Esophagus muscularis mucosa (tissue), 4 donors: Measurements from ENCODE around the gene ATP8B3. TPM values are rescaled to one million over a fixed set of nuclear protein-coding genes. Genes with fewer than 3 reads are reported as not detected.
A peak's percentile ranks its signal among the peaks of the same experiment; 100 is the strongest.

Source experiments
- DNase-seq: peaks from one replicate; pipeline ENCODE4 v3.0.0-alpha.2; 2017; ENCODE audit errors: extremely low spot score
- H3K27ac ChIP-seq, 4 donors: fragments of 200-600 bp; sonication (generic); replicated peaks in 1 of 4; 1 replicate in 3 of 4; 2 replicates in 1 of 4; pipeline ENCODE4 v1.5.1; 2016 to 2019; ENCODE audit warnings: mild to moderate bottlenecking in 1 of 4
- H3K27me3 ChIP-seq, 4 donors: fragments of 200-600 bp; sonication (generic); one replicate each; pipeline versions ENCODE4 v1.5.1 to v1.6.0; 2016 to 2019
- H3K36me3 ChIP-seq, 4 donors: fragments of 200-600 bp; sonication (generic); one replicate each; pipeline ENCODE4 v1.5.1; 2016 to 2019
- H3K4me1 ChIP-seq, 4 donors: fragments of 200-600 bp; sonication (generic); one replicate each; pipeline ENCODE4 v1.5.1; 2016 to 2019
- H3K4me3 ChIP-seq, 4 donors: fragments of 200-600 bp; sonication (generic); 1 replicate in 2 of 4; 2 replicates in 2 of 4; pipeline ENCODE4 v1.5.1; 2016 to 2019; ENCODE audit warnings: mild to moderate bottlenecking in 4 of 4, moderate library complexity in 1 of 4
- H3K9me3 ChIP-seq, 4 donors: fragments of 200-600 bp; sonication (generic); 1 replicate in 3 of 4; 2 replicates in 1 of 4; pipeline ENCODE4 v1.5.1; 2016 to 2019
- CTCF ChIP-seq, 3 experiments: fragments of 200-600 bp in 2 of 3; fragments of 450-650 bp in 1 of 3; sonication (generic) in 2 of 3; IDR thresholded peaks; one replicate each; pipeline ENCODE4 v1.5.1; 2017 to 2019; ENCODE audit warnings: antibody characterized with exemption in 3 of 3, mild to moderate bottlenecking in 2 of 3, moderate library complexity in 1 of 3
- EP300 ChIP-seq: sonication (generic); formaldehyde crosslinking; IDR thresholded peaks from one replicate; pipeline ENCODE4 v1.6.1; 2017; ENCODE audit warnings: antibody characterized with exemption
- POLR2A ChIP-seq: fragments of 450-650 bp; IDR thresholded peaks from one replicate; pipeline ENCODE4 v1.6.1; 2017; ENCODE audit warnings: antibody characterized with exemption, moderate library complexity, mild to moderate bottlenecking, low read depth
- POLR2AphosphoS5 ChIP-seq, 2 donors: sonication (generic); formaldehyde crosslinking; IDR thresholded peaks; one replicate each; pipeline ENCODE4 v1.6.1; 2017; ENCODE audit warnings: antibody characterized with exemption in 2 of 2
- WGBS: methylation state at CpG from one replicate; pipeline ENCODE4 v1.1.5; 2018; 5-methylcytosine and 5-hydroxymethylcytosine counted together
- intact Hi-C: fragments of 100-400 bp; cut with DNase I; formaldehyde crosslinking; loops from one replicate; pipeline ENCODE4 v1.15.1; 2023
- total RNA-seq, 4 donors: library from RNA; depleted of rRNA; stranded (reverse); fragments of >200 nt; gene quantifications; one replicate each; pipeline versions ENCODE4 v1.1.0 to v1.2.1, GENCODE V29; 2016

ATP8B3 gene
- total RNA-seq, 4 donors from 2014 or later: 0.19 to 0.92 (median 0.66) TPM

GRCh38 chr19:1769645-1769985 lies 42.5 kb downstream of the ATP8B3 start:
- WGBS: 20% methylated on average over 1 of the region's 12 CpGs
- H3K9me3 ChIP-seq: peaks cover 0 to 20% (median 17%) of the 10 kb centered on the region in 4 donors
- peaks cover 10 to 96% (median 65%) of the 10 kb centered on the region in 4 donors for H3K27me3 ChIP-seq
- intact Hi-C loops: no loop called here
- peaks cover 4 to 8% (median 5%) of the 10 kb centered on the region in 4 donors for H3K4me1 ChIP-seq
- H3K4me3 ChIP-seq: no peak overlapping the region
- no peak for TF ChIP-seq EP300
- TF ChIP-seq POLR2AphosphoS5 (IDR thresholded peaks at IDR 0.05): no peak
- TF ChIP-seq CTCF (IDR thresholded peaks at IDR 0.05): no peak
- no peak for TF ChIP-seq POLR2A
- H3K36me3 ChIP-seq: no peaks in the 10 kb centered on the region
- no peak overlapping the region for H3K27ac ChIP-seq
- no peak for DNase-seq

GRCh38 chr19:1768918-1769644 lies 43.0 kb downstream of the ATP8B3 start:
- peaks cover 10 to 96% (median 66%) of the 10 kb centered on the region in 4 donors for H3K27me3 ChIP-seq
- intact Hi-C loops: no loop called here

GRCh38 chr19:1768248-1768647 lies 43.8 kb downstream of the ATP8B3 start:
- Histone ChIP-seq H3K4me1 (peaks cover 4 to 8% (median 5%) of the 10 kb centered on the region in 4 donors), H3K27ac (no peak overlapping the region), H3K4me3 (no peak overlapping the region), H3K27me3 (peaks cover 10 to 96% (median 75%) of the 10 kb centered on the region in 4 donors), H3K9me3 (peaks cover 0 to 19% (median 16%) of the 10 kb centered on the region in 4 donors), H3K36me3 (no peaks in the 10 kb centered on the region)
- intact Hi-C loops: no loop called here
- WGBS: 21% methylated on average over 13 of the region's 13 CpGs
- no peak for DNase-seq
- no peak for TF ChIP-seq CTCF (IDR thresholded peaks at IDR 0.05)
- TF ChIP-seq POLR2A: no peak
- no peak for TF ChIP-seq EP300
- TF ChIP-seq POLR2AphosphoS5 (IDR thresholded peaks at IDR 0.05): no peak

More at GRCh38 chr19:1768918-1769644, 43.0 kb downstream of the ATP8B3 start:
- Histone ChIP-seq H3K9me3 (peaks cover 0 to 19% (median 16%) of the 10 kb centered on the region in 4 donors), H3K27ac (no peak overlapping the region), H3K4me1 (peaks cover 4 to 8% (median 5%) of the 10 kb centered on the region in 4 donors), H3K36me3 (no peaks in the 10 kb centered on the region), H3K4me3 (no peak overlapping the region)
- DNase-seq: no peak
- no peak for TF ChIP-seq POLR2AphosphoS5 (IDR thresholded peaks at IDR 0.05)
- TF ChIP-seq POLR2A: no peak
- TF ChIP-seq EP300: no peak
- no peak for TF ChIP-seq CTCF (IDR thresholded peaks at IDR 0.05)
- WGBS: 81% methylated on average over 8 of the region's 9 CpGs

- H3K9me3 ChIP-seq: peaks cover 0 to 19% (median 16%) of the 10 kb centered on the region in 4 donors
- H3K27me3 ChIP-seq: peaks cover 10 to 98% (median 82%) of the 10 kb centered on the region in 4 donors
- H3K27ac ChIP-seq: no peak overlapping the region
- H3K4me1 ChIP-seq: peaks cover 4 to 8% (median 5%) of the 10 kb centered on the region in 4 donors
- intact Hi-C loops: loop anchor here (2.0 kb wide), 1 partner anchor 221 kb away; no protein-coding TSS in a partner anchor
- DNase-seq: no peak
- H3K36me3 ChIP-seq: no peaks in the 10 kb centered on the region
- no peak for TF ChIP-seq EP300
- TF ChIP-seq CTCF (IDR thresholded peaks at IDR 0.05): peak; percentile 81 to 98 (median 91)
- TF ChIP-seq POLR2A: no peak
- TF ChIP-seq POLR2AphosphoS5 (IDR thresholded peaks at IDR 0.05): no peak
- WGBS: 6% methylated on average over 6 of the region's 21 CpGs
- no peak overlapping the region for H3K4me3 ChIP-seq
Measured at GRCh38 chr19:1767464-1767933, 44.6 kb downstream of the ATP8B3 start.
